Keratinocyte (primary cell): ENCODE measurements around the gene MED15. TPM values are rescaled to one million over a fixed set of nuclear protein-coding genes. Genes with fewer than 3 reads are reported as not detected.

ENCODE experiments used
- DNase-seq: peaks from one replicate; pipeline ENCODE4 v3.0.0-alpha.2; 2011; ENCODE audit warnings: low read depth, missing footprints, low spot score
- FAIRE-seq: peaks from 2 replicates; lab custom pipeline; 2011; peaks lifted over from hg19 to GRCh38; lab: Jason Lieb, UNC
- H2AFZ ChIP-seq: 2 replicates; pipeline ENCODE4 v1.6.0; 2012; ENCODE audit warnings: low read length, control low read depth, inconsistent platforms; ENCODE audit not compliant: control insufficient read depth
- H3K27ac ChIP-seq: 2 replicates; pipeline ENCODE4 v1.5.1; 2011; ENCODE audit warnings: low read length; ENCODE audit not compliant: control insufficient read depth, insufficient read depth
- H3K27me3 ChIP-seq: 3 replicates; pipeline ENCODE4 v1.6.0; 2011; ENCODE audit warnings: low read length; ENCODE audit not compliant: control insufficient read depth, insufficient read depth; ENCODE audit errors: extremely low read depth
- H3K36me3 ChIP-seq, 2 experiments: 2 replicates in 1 of 2; 3 replicates in 1 of 2; pipeline ENCODE4 v1.5.1; 2011; ENCODE audit warnings: low read length in 2 of 2, mild to moderate bottlenecking in 1 of 2; ENCODE audit not compliant: control insufficient read depth in 2 of 2, insufficient read depth in 2 of 2; ENCODE audit errors: extremely low read depth in 1 of 2
- H3K4me1 ChIP-seq: 3 replicates; pipeline ENCODE4 v1.5.1; 2011; ENCODE audit warnings: low read length; ENCODE audit not compliant: control insufficient read depth, insufficient read depth; ENCODE audit errors: extremely low read depth
- H3K4me2 ChIP-seq: 3 replicates; pipeline ENCODE4 v1.6.0; 2011; ENCODE audit warnings: low read depth, low read length; ENCODE audit not compliant: control insufficient read depth, insufficient read depth; ENCODE audit errors: extremely low read depth
- H3K4me3 ChIP-seq, 3 experiments: fragments of 200-600 bp in 1 of 3; sonication (generic) in 1 of 3; 2 replicates in 2 of 3; 3 replicates in 1 of 3; pipeline ENCODE4 v1.5.1; 2011 to 2016; ENCODE audit warnings: low read length in 3 of 3, mild to moderate bottlenecking in 3 of 3, control low read depth in 2 of 3, inconsistent platforms in 1 of 3, low read depth in 1 of 3, mixed read lengths in 1 of 3, mixed run types in 1 of 3, moderate library complexity in 1 of 3; ENCODE audit not compliant: control insufficient read depth in 2 of 3, insufficient read depth in 2 of 3; ENCODE audit errors: extremely low read depth in 1 of 3
- H3K79me2 ChIP-seq: 2 replicates; pipeline ENCODE4 v1.6.0; 2012; ENCODE audit warnings: low read length; ENCODE audit not compliant: control insufficient read depth, insufficient read depth
- H3K9ac ChIP-seq: 3 replicates; pipeline ENCODE4 v1.6.0; 2011; ENCODE audit warnings: low read length; ENCODE audit not compliant: control insufficient read depth, insufficient read depth; ENCODE audit errors: extremely low read depth
- H3K9me1 ChIP-seq: 3 replicates; pipeline ENCODE4 v1.6.0; 2011; ENCODE audit warnings: low read length; ENCODE audit not compliant: control insufficient read depth, insufficient read depth; ENCODE audit errors: extremely low read depth
- H3K9me3 ChIP-seq: 2 replicates; pipeline ENCODE4 v1.5.1; 2012; ENCODE audit warnings: low read depth, low read length; ENCODE audit not compliant: control insufficient read depth
- H4K20me1 ChIP-seq: 3 replicates; pipeline ENCODE4 v1.6.0; 2011; ENCODE audit warnings: low read length; ENCODE audit not compliant: control insufficient read depth, insufficient read depth; ENCODE audit errors: extremely low read depth
- EZH2 ChIP-seq: IDR thresholded peaks from one replicate; pipeline ENCODE4 v1.6.1; 2012; ENCODE audit warnings: inconsistent platforms, mild to moderate bottlenecking, low read length, moderate library complexity
- dilution Hi-C: fragments of 300-500 bp; cut with MboI; formaldehyde crosslinking; loops from one replicate; pipeline ENCODE4 v1.7.0; 2020; ENCODE audit warnings: low sequenced_read_pairs; ENCODE audit not compliant: extremely low pct_ligation_motif_present
- polyA plus RNA-seq, 5 experiments: library from polyadenylated mRNA; depleted of rRNA in 3 of 5; stranded (reverse) in 3 of 5; stranded (forward) in 1 of 5; unstranded in 1 of 5; fragments of >200 nt; gene quantifications; 1 replicate in 1 of 5; 2 replicates in 3 of 5; 3 replicates in 1 of 5; pipeline versions ENCODE4 v1.2.1 to v1.2.3, GENCODE V29; 2011 to 2012; ENCODE audit warnings: missing spikeins in 2 of 5, low read depth in 1 of 5, low replicate concordance in 1 of 5
- TF ChIP-seq, protein P1 (sequence below), 3 experiments: IDR thresholded peaks in 1 of 3; conservative IDR thresholded peaks in 1 of 3; optimal IDR thresholded peaks in 1 of 3; 2 replicates in 2 of 3; 3 replicates in 1 of 3; pipeline versions ENCODE3 to v1.5.1; 2011; ENCODE audit warnings: low read length in 3 of 3, mild to moderate bottlenecking in 3 of 3, moderate library complexity in 2 of 3, control low read depth in 1 of 3, inconsistent platforms in 1 of 3; ENCODE audit not compliant: insufficient read depth in 2 of 3; ENCODE audit errors: extremely low read depth in 1 of 3

The MED15 gene
- polyA plus RNA-seq, 1 donor (not counting 4 experiments of a cell fraction or from before 2014, with no cell fraction given), result 24.9 TPM

- DNase-seq, result no peak
- no peaks in the 10 kb centered on the region for H3K9me3 ChIP-seq
- H3K79me2 ChIP-seq, result no peaks in the 10 kb centered on the region
- no peak overlapping the region for H3K27ac ChIP-seq
- no peak overlapping the region for H3K9ac ChIP-seq
- no peaks in the 10 kb centered on the region for H3K9me1 ChIP-seq
- no peak for FAIRE-seq
- TF ChIP-seq EZH2, result no peak
- TF ChIP-seq, protein P1, sequence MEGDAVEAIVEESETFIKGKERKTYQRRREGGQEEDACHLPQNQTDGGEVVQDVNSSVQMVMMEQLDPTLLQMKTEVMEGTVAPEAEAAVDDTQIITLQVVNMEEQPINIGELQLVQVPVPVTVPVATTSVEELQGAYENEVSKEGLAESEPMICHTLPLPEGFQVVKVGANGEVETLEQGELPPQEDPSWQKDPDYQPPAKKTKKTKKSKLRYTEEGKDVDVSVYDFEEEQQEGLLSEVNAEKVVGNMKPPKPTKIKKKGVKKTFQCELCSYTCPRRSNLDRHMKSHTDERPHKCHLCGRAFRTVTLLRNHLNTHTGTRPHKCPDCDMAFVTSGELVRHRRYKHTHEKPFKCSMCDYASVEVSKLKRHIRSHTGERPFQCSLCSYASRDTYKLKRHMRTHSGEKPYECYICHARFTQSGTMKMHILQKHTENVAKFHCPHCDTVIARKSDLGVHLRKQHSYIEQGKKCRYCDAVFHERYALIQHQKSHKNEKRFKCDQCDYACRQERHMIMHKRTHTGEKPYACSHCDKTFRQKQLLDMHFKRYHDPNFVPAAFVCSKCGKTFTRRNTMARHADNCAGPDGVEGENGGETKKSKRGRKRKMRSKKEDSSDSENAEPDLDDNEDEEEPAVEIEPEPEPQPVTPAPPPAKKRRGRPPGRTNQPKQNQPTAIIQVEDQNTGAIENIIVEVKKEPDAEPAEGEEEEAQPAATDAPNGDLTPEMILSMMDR (optimal IDR thresholded peaks at IDR 0.05 in 1 of 3, IDR thresholded peaks at IDR 0.05 in 1 of 3, conservative IDR thresholded peaks at IDR 0.05 in 1 of 3; ENCODE audit: extremely low read depth in 1 of 3, insufficient read depth in 2 of 3, low read length in 3 of 3), result no peak
- no peaks in the 10 kb centered on the region for H3K36me3 ChIP-seq
- H3K4me2 ChIP-seq, result no peak overlapping the region
- H3K27me3 ChIP-seq, result no peaks in the 10 kb centered on the region
- dilution Hi-C loops, result no loop called here
- H4K20me1 ChIP-seq, result no peaks in the 10 kb centered on the region
- no peaks in the 10 kb centered on the region for H3K4me1 ChIP-seq
- no peak overlapping the region for H3K4me3 ChIP-seq
- H2AFZ ChIP-seq, result no peak overlapping the region
Observed at GRCh38 chr22:20627432-20627831, 120.0 kb downstream of the MED15 start.

- H2AFZ ChIP-seq, result no peak overlapping the region
- dilution Hi-C loops, result no loop called here
- H3K9me3 ChIP-seq, result no peaks in the 10 kb centered on the region
- H3K27me3 ChIP-seq, result no peaks in the 10 kb centered on the region
- H4K20me1 ChIP-seq, result no peaks in the 10 kb centered on the region
- no peak overlapping the region for H3K27ac ChIP-seq
- no peaks in the 10 kb centered on the region for H3K79me2 ChIP-seq
- DNase-seq (no peak), FAIRE-seq (no peak)
- no peak overlapping the region for H3K9ac ChIP-seq
- no peaks in the 10 kb centered on the region for H3K36me3 ChIP-seq
- H3K4me1 ChIP-seq, result no peaks in the 10 kb centered on the region
- H3K9me1 ChIP-seq, result no peaks in the 10 kb centered on the region
- H3K4me3 ChIP-seq, result no peak overlapping the region
- TF ChIP-seq, protein P1 (optimal IDR thresholded peaks at IDR 0.05 in 1 of 3, IDR thresholded peaks at IDR 0.05 in 1 of 3, conservative IDR thresholded peaks at IDR 0.05 in 1 of 3; ENCODE audit: extremely low read depth in 1 of 3, insufficient read depth in 2 of 3, low read length in 3 of 3), result no peak
- TF ChIP-seq EZH2, result no peak
- H3K4me2 ChIP-seq, result no peak overlapping the region
Observed at GRCh38 chr22:20628081-20628939, 120.9 kb downstream of the MED15 start.
